Muscle layer of colon (tissue), 2 donors: Measurements from ENCODE around the gene WSB2.

Experiments
- H3K27ac ChIP-seq: one replicate; pipeline ENCODE4 v1.7.0; 2013; ENCODE audit warnings: low read depth, mild to moderate bottlenecking, low read length, moderate library complexity
- H3K27me3 ChIP-seq, 2 donors: one replicate each; pipeline ENCODE4 v1.7.0; 2013; ENCODE audit warnings: low read length in 2 of 2, mild to moderate bottlenecking in 2 of 2; ENCODE audit not compliant: insufficient read depth in 2 of 2, control insufficient read depth in 1 of 2
- H3K36me3 ChIP-seq: one replicate; pipeline ENCODE4 v1.7.0; 2013; ENCODE audit warnings: mild to moderate bottlenecking, low read length; ENCODE audit not compliant: insufficient read depth
- H3K4me1 ChIP-seq: one replicate; pipeline ENCODE4 v1.7.0; 2013; ENCODE audit warnings: mild to moderate bottlenecking, low read length; ENCODE audit not compliant: insufficient read depth
- H3K4me3 ChIP-seq, 2 donors: one replicate each; pipeline ENCODE4 v1.7.0; 2013; ENCODE audit warnings: low read length in 2 of 2, low read depth in 1 of 2, mild to moderate bottlenecking in 1 of 2, moderate library complexity in 1 of 2
- H3K9ac ChIP-seq: one replicate; pipeline ENCODE4 v1.7.0; 2013; ENCODE audit warnings: low read length
- H3K9me3 ChIP-seq: one replicate; pipeline ENCODE4 v1.7.0; 2013; ENCODE audit warnings: mild to moderate bottlenecking, low read length
- donor health status: abdominal sarcoma.
- donor health status: Adenocarcinoma of cecum.

WSB2 gene

GRCh38 chr12:118060301-118061010 is 523 bp downstream of the WSB2 start:
- peak overlapping the region; percentile 98 for H3K27ac ChIP-seq
- H3K4me1 ChIP-seq: peaks cover 37% of the 10 kb centered on the region
- peak overlapping the region; percentile 79 to 89 for H3K4me3 ChIP-seq
- no peaks in the 10 kb centered on the region for H3K36me3 ChIP-seq
- H3K9me3 ChIP-seq: no peaks in the 10 kb centered on the region
- no peaks in the 10 kb centered on the region for H3K27me3 ChIP-seq
- H3K9ac ChIP-seq: peak overlapping the region; percentile 99

GRCh38 chr12:118059341-118060191 is 1.4 kb downstream of the WSB2 start:
- Histone ChIP-seq H3K4me3 (peak overlapping the region; percentile 79 to 89), H3K27me3 (no peaks in the 10 kb centered on the region), H3K36me3 (no peaks in the 10 kb centered on the region), H3K9me3 (no peaks in the 10 kb centered on the region), H3K9ac (peak overlapping the region; percentile 99), H3K27ac (peak overlapping the region; percentile 98), H3K4me1 (peaks cover 37% of the 10 kb centered on the region)

GRCh38 chr12:118058881-118059280 is 2.1 kb downstream of the WSB2 start:
- Histone ChIP-seq H3K9me3 (no peaks in the 10 kb centered on the region), H3K4me1 (peaks cover 34% of the 10 kb centered on the region), H3K4me3 (no peak overlapping the region), H3K27me3 (no peaks in the 10 kb centered on the region), H3K9ac (no peak overlapping the region), H3K36me3 (no peaks in the 10 kb centered on the region), H3K27ac (no peak overlapping the region)

GRCh38 chr12:118058227-118058626 is 2.8 kb downstream of the WSB2 start:
- Histone ChIP-seq H3K27ac (no peak overlapping the region), H3K27me3 (no peaks in the 10 kb centered on the region), H3K4me1 (peaks cover 33% of the 10 kb centered on the region), H3K9ac (no peak overlapping the region), H3K9me3 (no peaks in the 10 kb centered on the region), H3K4me3 (no peak overlapping the region), H3K36me3 (no peaks in the 10 kb centered on the region)

- no peak overlapping the region for H3K27ac ChIP-seq
- peaks cover 40% of the 10 kb centered on the region for H3K4me1 ChIP-seq
- H3K4me3 ChIP-seq: no peak overlapping the region
- no peaks in the 10 kb centered on the region for H3K36me3 ChIP-seq
- H3K27me3 ChIP-seq: no peaks in the 10 kb centered on the region
- H3K9me3 ChIP-seq: no peaks in the 10 kb centered on the region
- H3K9ac ChIP-seq: no peak overlapping the region
Observed at GRCh38 chr12:118055865-118056773, 4.9 kb downstream of the WSB2 start.

- no peak overlapping the region for H3K9ac ChIP-seq
- peaks cover 6% of the 10 kb centered on the region for H3K36me3 ChIP-seq
- H3K27ac ChIP-seq: no peak overlapping the region
- H3K9me3 ChIP-seq: no peaks in the 10 kb centered on the region
- H3K4me3 ChIP-seq: no peak overlapping the region
- no peaks in the 10 kb centered on the region for H3K27me3 ChIP-seq
- peaks cover 40% of the 10 kb centered on the region for H3K4me1 ChIP-seq
Observed at GRCh38 chr12:118055144-118055557, 5.8 kb downstream of the WSB2 start.

- Histone ChIP-seq H3K9ac (no peak overlapping the region), H3K9me3 (no peaks in the 10 kb centered on the region), H3K27me3 (no peaks in the 10 kb centered on the region), H3K27ac (no peak overlapping the region), H3K4me1 (peaks cover 29% of the 10 kb centered on the region), H3K4me3 (no peak overlapping the region), H3K36me3 (peaks cover 11% of the 10 kb centered on the region)
Observed at GRCh38 chr12:118053071-118053985, 7.7 kb downstream of the WSB2 start.

GRCh38 chr12:118052324-118053070 is 8.5 kb downstream of the WSB2 start:
- Histone ChIP-seq H3K36me3 (peaks cover 11% of the 10 kb centered on the region), H3K4me3 (no peak overlapping the region), H3K27ac (peak overlapping the region; percentile 6), H3K27me3 (no peaks in the 10 kb centered on the region), H3K4me1 (peaks cover 29% of the 10 kb centered on the region), H3K9ac (no peak overlapping the region), H3K9me3 (no peaks in the 10 kb centered on the region)

- Histone ChIP-seq H3K4me1 (peaks cover 23% of the 10 kb centered on the region), H3K4me3 (no peak overlapping the region), H3K9me3 (no peaks in the 10 kb centered on the region), H3K27me3 (no peaks in the 10 kb centered on the region), H3K36me3 (peaks cover 11% of the 10 kb centered on the region), H3K9ac (no peak overlapping the region), H3K27ac (no peak overlapping the region)
Observed at GRCh38 chr12:118050972-118051910, 9.7 kb downstream of the WSB2 start.
